Ovary (tissue), 9 donors: ENCODE data around the gene MYOF. TPM values are rescaled to one million over a fixed set of nuclear protein-coding genes. Genes with fewer than 3 reads are reported as not detected.

Experiments used
- DNase-seq, 5 donors: peaks; one replicate each; pipeline ENCODE4 v3.0.0-alpha.2; 2019 to 2020
- H3K27ac ChIP-seq, 2 donors: fragments of 200-600 bp; one replicate each; pipeline versions ENCODE4 v1.5.1 to v1.8.0; 2019 to 2022
- H3K27me3 ChIP-seq: fragments of 200-600 bp; one replicate; pipeline ENCODE4 v1.8.0; 2022
- H3K36me3 ChIP-seq: fragments of 200-600 bp; sonication (generic); one replicate; pipeline ENCODE4 v1.5.1; 2019
- H3K4me1 ChIP-seq: one replicate; pipeline ENCODE4 v1.8.1; 2013; ENCODE audit warnings: mild to moderate bottlenecking, moderate library complexity; ENCODE audit not compliant: insufficient read depth
- H3K4me3 ChIP-seq: fragments of 200-600 bp; sonication (generic); one replicate; pipeline ENCODE4 v1.5.1; 2017
- H3K9me3 ChIP-seq, 2 donors: fragments of 200-600 bp in 1 of 2; sonication (generic) in 1 of 2; one replicate each; pipeline versions ENCODE4 v1.5.1 to v1.8.1; 2013 to 2019; ENCODE audit warnings: mild to moderate bottlenecking in 1 of 2, moderate library complexity in 1 of 2
- EP300 ChIP-seq: sonication (generic); formaldehyde crosslinking; IDR thresholded peaks from one replicate; pipeline ENCODE4 v1.6.1; 2017; ENCODE audit warnings: antibody characterized with exemption
- POLR2A ChIP-seq: fragments of 450-650 bp; IDR thresholded peaks from one replicate; pipeline ENCODE4 v1.6.1; 2017; ENCODE audit warnings: antibody characterized with exemption, mild to moderate bottlenecking, moderate library complexity
- WGBS, 3 donors: extraction: QIAGEN DNeasy Blood & Tissue Kit in 1 of 3; methylation state at CpG; one replicate each; pipeline versions ENCODE4 v1.1.5 to v1.1.7; 2013 to 2017; 5-methylcytosine and 5-hydroxymethylcytosine counted together
- intact Hi-C, 4 donors: fragments of 100-400 bp; cut with DNase I; formaldehyde crosslinking; loops; one replicate each; pipeline versions ENCODE4 v1.11.0 to v1.15.1; 2022 to 2023
- polyA plus RNA-seq, 2 donors: library from polyadenylated mRNA; stranded (reverse); fragments of 200-250 nt in 1 of 2; fragments of 350-450 nt in 1 of 2; fragmentation: Illumina TruSeq in 1 of 2; extraction: RNeasy Lipid Tissue Mini Kit (QIAGEN cat#74804) in 1 of 2; gene quantifications; one replicate each; pipeline ENCODE4 v1.2.3, GENCODE V29; 2013 to 2014
- total RNA-seq, 7 donors: library from RNA; depleted of rRNA in 2 of 7; stranded (reverse); fragments of >200 nt in 2 of 7; fragmentation: NEBNext Ultra II Directional in 3 of 7; extraction: Animal tissue kit (Norgen Biotek cat#: 25700) in 3 of 7; gene quantifications; one replicate each; pipeline versions ENCODE4 v1.1.0 to v1.2.4, GENCODE V29; 2016 to 2023
- TF ChIP-seq, protein P1 (sequence below), 3 donors: fragments of 450-650 bp in 2 of 3; fragments of 200-600 bp in 1 of 3; IDR thresholded peaks; one replicate each; pipeline versions ENCODE4 v1.5.1 to v1.8.0; 2016 to 2022; ENCODE audit warnings: antibody characterized with exemption in 3 of 3, mild to moderate bottlenecking in 1 of 3
- donor health status: DM: no; HTN: no; CAD: no; lungs with moderate emphysema.
- donor health status: DM: no; HTN: no; CAD: no.
- donor health status: Bipolar disorder and iron deficiency.
- donor health status: DM: yes; HTN: yes; CAD: no.
- donor health status: DM: no; HTN: no; CAD: no.
- donor health status: DM: yes; HTN: yes; CAD: no.

Gene MYOF
- total and polyA plus RNA-seq, 9 donors = 7.9 to 89.0 (median 45.7) TPM

DNA sequence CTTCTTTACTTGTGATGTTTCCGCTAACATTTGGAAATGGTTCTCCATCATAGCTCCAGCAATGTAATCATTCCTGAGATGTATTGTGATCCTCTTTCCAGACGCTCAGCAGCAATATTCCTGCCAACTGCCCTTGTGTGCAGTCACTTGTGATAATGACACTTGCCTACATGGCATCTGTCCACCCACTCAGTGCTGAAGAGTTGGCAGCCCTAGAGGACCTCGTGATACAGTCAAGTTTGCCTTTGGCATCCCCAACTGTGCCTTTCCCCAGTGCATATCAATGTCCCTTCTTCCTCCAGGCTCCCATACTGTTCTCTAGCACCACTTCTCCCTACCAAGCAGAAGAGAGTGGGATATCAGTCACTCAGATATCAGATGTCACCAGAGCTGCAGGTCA is 64.9 kb downstream of the MYOF start:
- Histone ChIP-seq H3K4me1 (peaks cover 4% of the 10 kb centered on the region), H3K36me3 (no peaks in the 10 kb centered on the region), H3K9me3 (no peaks in the 10 kb centered on the region), H3K27ac (no peak overlapping the region), H3K4me3 (no peak overlapping the region), H3K27me3 (no peaks in the 10 kb centered on the region)
- TF ChIP-seq, protein P1, sequence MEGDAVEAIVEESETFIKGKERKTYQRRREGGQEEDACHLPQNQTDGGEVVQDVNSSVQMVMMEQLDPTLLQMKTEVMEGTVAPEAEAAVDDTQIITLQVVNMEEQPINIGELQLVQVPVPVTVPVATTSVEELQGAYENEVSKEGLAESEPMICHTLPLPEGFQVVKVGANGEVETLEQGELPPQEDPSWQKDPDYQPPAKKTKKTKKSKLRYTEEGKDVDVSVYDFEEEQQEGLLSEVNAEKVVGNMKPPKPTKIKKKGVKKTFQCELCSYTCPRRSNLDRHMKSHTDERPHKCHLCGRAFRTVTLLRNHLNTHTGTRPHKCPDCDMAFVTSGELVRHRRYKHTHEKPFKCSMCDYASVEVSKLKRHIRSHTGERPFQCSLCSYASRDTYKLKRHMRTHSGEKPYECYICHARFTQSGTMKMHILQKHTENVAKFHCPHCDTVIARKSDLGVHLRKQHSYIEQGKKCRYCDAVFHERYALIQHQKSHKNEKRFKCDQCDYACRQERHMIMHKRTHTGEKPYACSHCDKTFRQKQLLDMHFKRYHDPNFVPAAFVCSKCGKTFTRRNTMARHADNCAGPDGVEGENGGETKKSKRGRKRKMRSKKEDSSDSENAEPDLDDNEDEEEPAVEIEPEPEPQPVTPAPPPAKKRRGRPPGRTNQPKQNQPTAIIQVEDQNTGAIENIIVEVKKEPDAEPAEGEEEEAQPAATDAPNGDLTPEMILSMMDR (IDR thresholded peaks at IDR 0.05) = no peak
- TF ChIP-seq EP300 (no peak), POLR2A (no peak)
- intact Hi-C loops = no loop called here
- no peak for DNase-seq
- 88 to 93% (median 89%) methylated on average over 3 of the region's 3 CpGs for WGBS, 3 donors

DNA sequence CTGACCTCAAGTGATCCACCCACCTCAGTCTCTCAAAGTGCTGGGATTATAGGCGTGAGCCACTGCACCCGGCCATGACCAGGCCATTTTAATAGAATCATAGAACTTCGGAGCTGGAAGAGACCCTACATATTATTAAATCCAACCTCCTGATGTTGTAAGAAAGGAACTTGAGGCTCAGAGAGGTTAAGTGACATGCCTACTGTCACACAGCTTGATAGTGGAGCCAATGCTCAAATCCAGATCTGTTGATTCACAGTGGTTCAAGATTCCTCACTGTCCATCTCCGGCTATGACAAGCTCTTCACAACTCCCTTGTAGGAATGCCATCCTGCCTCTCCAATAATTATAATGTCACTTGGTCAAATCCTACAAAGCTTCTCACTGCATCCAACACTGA is 65.3 kb downstream of the MYOF start:
- intact Hi-C loops = no loop called here
- H3K4me3 ChIP-seq = no peak overlapping the region
- DNase-seq = no peak
- no peaks in the 10 kb centered on the region for H3K36me3 ChIP-seq
- H3K9me3 ChIP-seq = no peaks in the 10 kb centered on the region
- no peaks in the 10 kb centered on the region for H3K27me3 ChIP-seq
- H3K4me1 ChIP-seq = peaks cover 2% of the 10 kb centered on the region
- no peak overlapping the region for H3K27ac ChIP-seq
- TF ChIP-seq, protein P1 (IDR thresholded peaks at IDR 0.05) = no peak
- TF ChIP-seq POLR2A (no peak), EP300 (no peak)
- WGBS, 3 donors = 92 to 95% (median 94%) methylated on average over 4 of the region's 4 CpGs

DNA sequence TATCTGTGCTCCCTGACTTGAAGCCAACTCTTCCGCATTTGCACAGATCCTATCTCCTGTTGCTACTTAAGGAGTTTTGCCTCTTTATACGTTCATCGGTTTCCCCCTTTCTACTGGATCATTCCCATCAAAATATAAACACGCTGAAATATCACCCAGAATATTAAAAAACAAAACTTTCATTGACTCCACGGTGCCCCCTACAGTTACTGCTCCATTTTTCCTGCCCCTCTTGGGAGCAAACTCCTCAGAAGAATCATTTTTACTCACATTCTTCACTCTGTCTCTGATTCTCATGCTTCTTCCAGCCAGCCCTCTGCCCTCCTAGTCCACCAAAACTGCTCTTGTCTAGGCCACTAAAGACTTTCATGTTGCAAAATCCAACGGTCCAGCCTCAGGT is 66.4 kb downstream of the MYOF start:
- Histone ChIP-seq H3K27me3 (no peaks in the 10 kb centered on the region), H3K27ac (no peak overlapping the region), H3K4me1 (peaks cover 2% of the 10 kb centered on the region), H3K36me3 (no peaks in the 10 kb centered on the region), H3K9me3 (no peaks in the 10 kb centered on the region), H3K4me3 (no peak overlapping the region)
- WGBS, 3 donors = 72 to 77% (median 77%) methylated on average over 6 of the region's 6 CpGs
- intact Hi-C loops = no loop called here
- no peak for DNase-seq
- no peak for TF ChIP-seq POLR2A
- no peak for TF ChIP-seq EP300
- TF ChIP-seq, protein P1 (IDR thresholded peaks at IDR 0.05) = no peak

DNA sequence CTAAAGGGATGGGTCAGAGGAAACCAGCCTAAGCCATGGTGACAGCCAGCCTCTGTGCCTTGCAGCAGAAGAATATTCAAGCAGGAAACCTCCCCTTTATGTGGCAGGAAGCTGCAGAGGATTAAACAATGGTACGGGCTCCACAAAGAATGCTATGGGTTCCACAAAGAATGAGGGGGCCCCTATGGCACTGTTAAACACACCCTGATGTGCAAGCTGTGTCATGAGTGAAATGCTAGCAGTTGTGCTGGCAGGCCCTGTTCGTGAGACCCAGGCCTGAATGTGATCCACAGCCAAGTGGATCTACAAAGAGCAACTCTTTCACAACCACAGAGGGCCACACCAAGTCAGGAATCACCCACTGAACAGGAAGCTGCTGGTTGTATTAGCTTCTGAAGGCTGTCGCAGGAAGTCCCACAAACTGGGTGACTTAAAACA is 68.9 kb downstream of the MYOF start:
- Histone ChIP-seq H3K4me3 (no peak overlapping the region), H3K4me1 (no peaks in the 10 kb centered on the region), H3K27ac (no peak overlapping the region), H3K27me3 (no peaks in the 10 kb centered on the region), H3K36me3 (no peaks in the 10 kb centered on the region), H3K9me3 (no peaks in the 10 kb centered on the region)
- no peak for TF ChIP-seq POLR2A
- TF ChIP-seq EP300 = no peak
- TF ChIP-seq, protein P1 (IDR thresholded peaks at IDR 0.05) = no peak
- no peak for DNase-seq
- intact Hi-C loops = no loop called here
- 65 to 82% (median 78%) methylated on average over 3 of the region's 3 CpGs for WGBS, 3 donors
